NB4 (cell line): Measurements from ENCODE around the gene CTSO.

Experiments
- DNase-seq: peaks from one replicate; pipeline ENCODE4 v3.0.0; 2010; ENCODE audit warnings: low read depth
- H3K4me3 ChIP-seq: one replicate; pipeline ENCODE4 v1.5.1; 2011; ENCODE audit warnings: mild to moderate bottlenecking, low read depth, low read length, moderate library complexity
- MYC ChIP-seq: IDR thresholded peaks from 2 replicates; pipeline ENCODE4 v1.6.1; 2011; ENCODE audit warnings: low read depth, low read length
- POLR2A ChIP-seq: IDR thresholded peaks from 2 replicates; pipeline ENCODE4 v1.6.1; 2011; ENCODE audit warnings: mild to moderate bottlenecking; ENCODE audit not compliant: insufficient read length; ENCODE audit errors: extremely low read depth
- TF ChIP-seq, protein P1 (sequence below): IDR thresholded peaks from one replicate; pipeline ENCODE4 v1.5.1; 2012; ENCODE audit warnings: low read depth, low read length
- TF ChIP-seq, protein P2 (sequence below): IDR thresholded peaks from 2 replicates; pipeline ENCODE4 v1.6.1; 2011; ENCODE audit warnings: low read depth, low read length

Gene CTSO, protein sequence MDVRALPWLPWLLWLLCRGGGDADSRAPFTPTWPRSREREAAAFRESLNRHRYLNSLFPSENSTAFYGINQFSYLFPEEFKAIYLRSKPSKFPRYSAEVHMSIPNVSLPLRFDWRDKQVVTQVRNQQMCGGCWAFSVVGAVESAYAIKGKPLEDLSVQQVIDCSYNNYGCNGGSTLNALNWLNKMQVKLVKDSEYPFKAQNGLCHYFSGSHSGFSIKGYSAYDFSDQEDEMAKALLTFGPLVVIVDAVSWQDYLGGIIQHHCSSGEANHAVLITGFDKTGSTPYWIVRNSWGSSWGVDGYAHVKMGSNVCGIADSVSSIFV

DNA sequence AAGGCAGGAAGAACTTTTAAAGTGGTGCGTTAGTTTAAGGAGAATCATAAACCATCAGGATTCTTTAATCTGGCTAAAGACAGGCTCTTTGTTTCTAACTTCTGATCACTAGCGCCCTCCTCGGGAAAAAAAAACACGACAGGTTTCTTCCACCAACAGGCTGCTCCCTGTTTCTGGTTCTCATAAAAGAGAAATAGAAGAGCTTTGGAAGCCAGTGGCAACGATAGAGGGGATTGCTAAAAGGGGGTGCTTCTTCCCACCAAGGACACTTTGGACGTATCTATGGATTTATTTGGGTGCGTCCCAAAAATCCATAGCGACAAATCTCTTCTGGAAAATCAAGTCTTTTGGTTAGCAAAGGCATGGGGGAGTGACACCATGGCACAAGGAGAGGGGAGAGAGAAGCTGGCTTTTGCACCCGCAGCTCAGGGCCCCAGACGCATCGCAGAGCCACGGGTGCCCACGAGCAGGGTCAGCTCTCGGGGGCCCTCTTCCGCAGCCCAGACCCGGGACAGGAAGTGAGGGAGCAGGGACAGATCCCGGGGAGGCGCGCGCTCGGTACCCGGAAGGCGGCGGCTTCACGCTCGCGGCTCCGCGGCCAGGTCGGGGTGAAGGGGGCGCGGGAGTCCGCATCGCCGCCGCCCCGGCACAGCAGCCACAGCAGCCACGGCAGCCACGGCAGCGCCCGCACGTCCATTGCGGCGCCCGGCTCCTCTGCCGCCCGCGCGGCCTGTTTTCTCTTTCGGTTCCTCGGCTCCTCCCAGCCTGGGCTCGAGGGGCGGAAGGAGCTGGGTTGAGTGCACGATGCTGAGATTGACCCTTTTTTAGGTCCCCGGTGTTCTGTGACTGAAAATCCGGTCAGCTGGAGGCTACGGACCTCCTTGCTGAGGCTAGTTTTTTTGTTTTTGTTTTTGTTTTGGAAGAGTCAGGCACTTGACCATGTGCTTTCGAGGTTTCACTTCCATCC is at the start of gene CTSO:
CTSO (minus strand) TSS at position 716 of the 967 bp plus-strand sequence; CDS start at position 697, 19 bp downstream.
- peak within 1 kb of the TSS; percentile 51 for H3K4me3 ChIP-seq
- DNase-seq, result peak; percentile 53
- TF ChIP-seq MYC, result no peak
- TF ChIP-seq, protein P1, sequence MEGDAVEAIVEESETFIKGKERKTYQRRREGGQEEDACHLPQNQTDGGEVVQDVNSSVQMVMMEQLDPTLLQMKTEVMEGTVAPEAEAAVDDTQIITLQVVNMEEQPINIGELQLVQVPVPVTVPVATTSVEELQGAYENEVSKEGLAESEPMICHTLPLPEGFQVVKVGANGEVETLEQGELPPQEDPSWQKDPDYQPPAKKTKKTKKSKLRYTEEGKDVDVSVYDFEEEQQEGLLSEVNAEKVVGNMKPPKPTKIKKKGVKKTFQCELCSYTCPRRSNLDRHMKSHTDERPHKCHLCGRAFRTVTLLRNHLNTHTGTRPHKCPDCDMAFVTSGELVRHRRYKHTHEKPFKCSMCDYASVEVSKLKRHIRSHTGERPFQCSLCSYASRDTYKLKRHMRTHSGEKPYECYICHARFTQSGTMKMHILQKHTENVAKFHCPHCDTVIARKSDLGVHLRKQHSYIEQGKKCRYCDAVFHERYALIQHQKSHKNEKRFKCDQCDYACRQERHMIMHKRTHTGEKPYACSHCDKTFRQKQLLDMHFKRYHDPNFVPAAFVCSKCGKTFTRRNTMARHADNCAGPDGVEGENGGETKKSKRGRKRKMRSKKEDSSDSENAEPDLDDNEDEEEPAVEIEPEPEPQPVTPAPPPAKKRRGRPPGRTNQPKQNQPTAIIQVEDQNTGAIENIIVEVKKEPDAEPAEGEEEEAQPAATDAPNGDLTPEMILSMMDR, result peak; percentile 19

GRCh38 chr4:156000491-156000890 is 46.8 kb upstream of the CTSO start:
- DNase-seq, result no peak
- no peak overlapping the region for H3K4me3 ChIP-seq
- TF ChIP-seq, protein P2, sequence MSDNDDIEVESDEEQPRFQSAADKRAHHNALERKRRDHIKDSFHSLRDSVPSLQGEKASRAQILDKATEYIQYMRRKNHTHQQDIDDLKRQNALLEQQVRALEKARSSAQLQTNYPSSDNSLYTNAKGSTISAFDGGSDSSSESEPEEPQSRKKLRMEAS, result no peak
- TF ChIP-seq POLR2A, result no peak
- TF ChIP-seq, protein P1, result no peak
- TF ChIP-seq MYC, result no peak

DNA sequence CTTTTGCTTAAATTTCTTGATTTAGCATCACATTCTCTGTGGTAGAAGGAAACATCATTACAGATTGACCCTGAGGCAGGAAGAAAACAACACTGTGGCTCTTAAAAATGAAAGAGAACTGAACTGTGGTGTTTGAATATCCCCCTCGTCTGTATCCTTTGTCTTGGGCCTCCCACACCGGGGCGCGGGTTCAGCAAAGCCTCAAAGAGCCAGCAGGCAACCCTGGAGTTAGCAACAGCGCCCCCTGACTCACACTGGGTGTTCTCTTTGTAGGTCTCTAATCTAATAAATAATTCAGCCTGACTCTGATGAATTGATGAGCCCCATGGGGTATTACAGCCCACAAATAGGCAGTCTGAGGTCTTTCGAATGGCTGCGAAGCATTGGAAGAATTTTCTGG is 46.1 kb upstream of the CTSO start:
- H3K4me3 ChIP-seq, result no peak overlapping the region
- DNase-seq, result no peak
- TF ChIP-seq, protein P1, result no peak
- TF ChIP-seq POLR2A, result no peak
- TF ChIP-seq, protein P2, result no peak
- no peak for TF ChIP-seq MYC

DNA sequence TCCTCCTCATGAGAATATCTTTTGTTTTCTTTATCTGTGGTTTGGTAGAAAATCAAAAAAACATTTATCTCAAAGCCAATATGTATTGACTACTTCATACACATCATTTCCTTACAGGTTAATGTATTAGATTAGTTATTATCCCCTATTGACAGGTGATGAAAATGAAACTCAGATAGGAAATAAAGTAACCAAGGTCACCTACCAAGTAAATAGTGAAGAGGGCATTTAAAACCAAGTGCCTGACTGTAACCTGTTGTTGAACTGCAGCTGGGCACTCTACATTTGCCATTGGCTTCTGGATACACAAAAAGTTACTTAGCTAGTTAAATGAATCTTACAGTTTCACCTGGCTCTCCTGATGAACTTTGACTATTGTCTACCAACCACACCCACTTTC is 41.4 kb upstream of the CTSO start:
- TF ChIP-seq, protein P1, result no peak
- TF ChIP-seq, protein P2, result no peak
- TF ChIP-seq POLR2A (no peak), MYC (no peak)
- DNase-seq, result no peak

DNA sequence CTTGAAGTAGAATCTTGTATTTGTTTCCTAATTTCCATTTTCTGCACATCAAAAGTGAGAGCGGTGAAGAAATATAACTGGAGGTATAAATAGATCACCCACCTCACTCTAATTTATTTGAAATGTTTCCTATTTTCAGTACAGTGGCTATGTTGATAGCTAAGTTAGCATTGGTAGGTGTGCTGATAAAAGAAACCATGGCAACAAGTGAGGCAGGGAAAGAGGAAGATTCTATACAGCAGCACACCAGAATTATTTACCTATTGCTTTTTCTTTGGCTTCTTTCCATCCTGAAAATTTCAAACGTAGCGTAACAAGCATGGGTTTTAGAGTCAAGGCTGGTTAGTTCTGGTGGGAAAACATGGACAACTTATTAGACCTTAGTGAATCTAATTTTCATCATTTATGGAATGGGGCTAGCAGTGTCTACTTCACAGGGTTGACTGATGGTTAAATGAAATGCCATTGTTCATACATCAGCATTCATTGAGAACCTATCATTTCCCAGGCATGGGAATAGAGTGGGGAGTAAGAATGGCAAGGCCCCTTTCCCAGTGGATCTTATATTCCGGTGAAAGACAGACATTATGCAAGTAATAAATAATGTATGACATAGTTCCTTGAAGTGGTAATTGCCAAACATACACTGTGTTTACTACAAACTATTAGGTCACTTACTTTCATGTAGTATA is 30.6 kb upstream of the CTSO start:
- DNase-seq, result no peak
- TF ChIP-seq, protein P2, result no peak
- no peak for TF ChIP-seq MYC
- no peak overlapping the region for H3K4me3 ChIP-seq

More for the DNA sequence above, 41.4 kb upstream of the CTSO start:
- H3K4me3 ChIP-seq, result no peak overlapping the region
